Stimulated activated CD8-positive, alpha-beta memory T cell treated with anti-CD3 and anti-CD28 coated beads, Interleukin-15, amount 100 ng/mL, for 4 hours (primary cell): Measurements from ENCODE around the gene ALG11.
"Not testable (repeated sequence)": the region's sequence is repeated elsewhere in the genome, so short reads cannot be mapped to it uniquely, and the experiment has no call there.

Source experiments
- DNase-seq, 2 donors: peaks; one replicate each; pipeline ENCODE4 v3.0.0-alpha.2; 2020; ENCODE audit warnings: low read depth in 2 of 2

ALG11 gene

DNA sequence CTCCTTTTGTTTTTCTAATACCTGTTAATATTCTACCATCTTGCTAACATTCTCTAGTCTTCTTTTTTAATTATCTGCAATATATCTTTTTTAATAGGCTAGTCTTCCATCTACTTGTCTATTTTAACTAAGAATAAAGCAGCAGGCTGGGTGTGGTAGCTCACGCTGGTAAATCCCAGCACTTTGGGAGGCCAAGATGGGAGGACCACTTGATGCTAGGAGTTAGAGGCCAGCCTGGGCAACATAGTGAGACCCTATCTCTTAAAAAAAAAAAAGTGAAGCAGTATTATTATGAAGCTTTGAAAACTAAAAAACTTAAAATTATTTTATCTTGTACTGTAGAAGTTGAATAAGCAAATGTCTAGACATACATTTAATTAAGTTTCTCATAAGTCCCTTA, 15.6 kb downstream of the ALG11 start:
- no peak for DNase-seq

DNA sequence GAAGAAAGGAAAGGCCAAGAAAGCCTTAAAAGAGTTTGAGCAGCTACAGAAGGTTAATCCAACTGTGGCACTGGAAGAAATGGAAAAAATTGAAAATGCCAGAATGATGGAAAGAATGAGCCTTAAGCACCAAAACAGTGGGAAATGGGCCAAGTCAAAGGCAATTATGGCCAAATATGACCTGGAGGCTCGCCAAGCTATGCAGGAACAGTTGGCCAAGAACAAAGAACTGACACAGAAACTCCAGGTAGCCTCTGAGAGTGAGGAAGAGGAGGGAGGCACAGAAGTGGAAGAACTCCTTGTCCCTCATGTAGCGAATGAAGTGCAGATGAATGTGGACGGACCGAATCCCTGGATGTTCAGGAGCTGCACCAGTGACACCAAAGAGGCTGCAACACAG, 17.4 kb downstream of the ALG11 start:
- DNase-seq: no peak

DNA sequence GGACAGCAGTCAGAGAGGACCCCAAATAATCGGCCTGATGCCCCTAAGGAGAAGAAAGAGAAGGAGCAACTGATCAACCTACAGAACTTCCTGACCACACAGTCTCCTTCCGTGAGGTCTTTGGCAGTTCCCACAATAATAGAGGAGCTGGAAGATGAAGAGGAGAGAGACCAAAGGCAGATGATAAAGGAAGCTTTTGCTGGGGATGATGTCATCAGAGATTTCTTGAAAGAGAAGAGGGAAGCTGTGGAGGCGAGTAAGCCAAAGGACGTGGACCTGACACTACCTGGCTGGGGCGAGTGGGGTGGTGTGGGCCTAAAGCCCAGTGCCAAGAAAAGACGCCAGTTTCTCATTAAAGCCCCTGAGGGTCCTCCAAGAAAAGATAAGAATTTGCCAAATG, 18.2 kb downstream of the ALG11 start:
- DNase-seq: not testable (repeated sequence)

GRCh38 chr13:52033039-52033438, 20.8 kb downstream of the ALG11 start:
- DNase-seq: no peak

- DNase-seq: no peak
Observed at GRCh38 chr13:52034616-52035226, 22.5 kb downstream of the ALG11 start.

- no peak for DNase-seq
Observed at GRCh38 chr13:52036037-52036436, 23.8 kb downstream of the ALG11 start.

GRCh38 chr13:52043675-52044074, 31.5 kb downstream of the ALG11 start:
- DNase-seq: no peak

- no peak for DNase-seq
Observed at GRCh38 chr13:52047463-52047862, 35.3 kb downstream of the ALG11 start.

GRCh38 chr13:52048516-52048915, 36.3 kb downstream of the ALG11 start:
- no peak for DNase-seq

GRCh38 chr13:52051400-52051799, 39.2 kb downstream of the ALG11 start:
- no peak for DNase-seq

- no peak for DNase-seq
Observed at GRCh38 chr13:52053460-52053859, 41.3 kb downstream of the ALG11 start.

- DNase-seq: not testable (repeated sequence)
Observed at GRCh38 chr13:52061064-52061463, 48.9 kb downstream of the ALG11 start.

GRCh38 chr13:52061587-52061986, 49.4 kb downstream of the ALG11 start:
- DNase-seq: no peak

GRCh38 chr13:52067237-52067636, 55.0 kb downstream of the ALG11 start:
- DNase-seq: no peak

GRCh38 chr13:52070929-52071523, 58.8 kb downstream of the ALG11 start:
- DNase-seq: no peak
